Naive B cell (primary cell): ENCODE data around the gene TEKT2. TPM values are rescaled to one million over a fixed set of nuclear protein-coding genes. Genes with fewer than 3 reads are reported as not detected.

Experiments
- ATAC-seq, 2 donors: fragments of 150-1000 bp; cut with Tn5 transposase; 2 replicates each; pipeline ENCODE4 v1.10.0; 2021; ENCODE audit warnings: low read depth in 2 of 2, mild to moderate bottlenecking in 2 of 2, moderate library complexity in 2 of 2
- DNase-seq: peaks from one replicate; pipeline ENCODE4 v3.0.0; 2022
- H3K27ac Mint-ChIP-seq, 6 donors: one replicate each; pipeline ENCODE4 v1.8.0; 2020 to 2022; ENCODE audit warnings: mild to moderate bottlenecking in 6 of 6, mixed read lengths in 6 of 6, moderate library complexity in 5 of 6, inconsistent platforms in 2 of 6
- H3K27me3 Mint-ChIP-seq, 3 donors: one replicate each; pipeline ENCODE4 v1.8.0; 2021 to 2022; ENCODE audit warnings: mixed read lengths in 3 of 3, mild to moderate bottlenecking in 1 of 3
- H3K36me3 Mint-ChIP-seq, 2 donors: one replicate each; pipeline ENCODE4 v1.8.0; 2020 to 2022; ENCODE audit warnings: mixed read lengths in 2 of 2, inconsistent platforms in 1 of 2, mild to moderate bottlenecking in 1 of 2
- H3K4me1 Mint-ChIP-seq, 3 donors: one replicate each; pipeline ENCODE4 v1.8.0; 2020 to 2022; ENCODE audit warnings: mixed read lengths in 3 of 3, inconsistent platforms in 1 of 3, mild to moderate bottlenecking in 1 of 3, moderate library complexity in 1 of 3
- H3K4me3 Mint-ChIP-seq, 8 donors: one replicate each; pipeline ENCODE4 v1.8.0; 2020 to 2022; ENCODE audit warnings: mild to moderate bottlenecking in 8 of 8, mixed read lengths in 8 of 8, moderate library complexity in 8 of 8, inconsistent platforms in 2 of 8
- H3K9me3 Mint-ChIP-seq, 7 donors: one replicate each; pipeline ENCODE4 v1.8.0; 2020 to 2022; ENCODE audit warnings: mixed read lengths in 7 of 7, mild to moderate bottlenecking in 5 of 7, inconsistent platforms in 2 of 7, moderate library complexity in 1 of 7
- polyA plus RNA-seq, 6 donors: library from polyadenylated mRNA; unstranded; fragments of 300-500 nt; fragmentation: Illumina TruSeq; gene quantifications; one replicate each; pipeline ENCODE4 v1.2.3, GENCODE V29; 2021; ENCODE audit warnings: low read depth in 6 of 6

Gene TEKT2
- polyA plus RNA-seq, 6 donors from 2014 or later, result not detected

- H3K27ac Mint-ChIP-seq, result peak overlapping the region in 2 of 6 donors; percentile 49 to 76
Observed at GRCh38 chr1:36091141-36091540, 7.2 kb downstream of the TEKT2 start.

DNA sequence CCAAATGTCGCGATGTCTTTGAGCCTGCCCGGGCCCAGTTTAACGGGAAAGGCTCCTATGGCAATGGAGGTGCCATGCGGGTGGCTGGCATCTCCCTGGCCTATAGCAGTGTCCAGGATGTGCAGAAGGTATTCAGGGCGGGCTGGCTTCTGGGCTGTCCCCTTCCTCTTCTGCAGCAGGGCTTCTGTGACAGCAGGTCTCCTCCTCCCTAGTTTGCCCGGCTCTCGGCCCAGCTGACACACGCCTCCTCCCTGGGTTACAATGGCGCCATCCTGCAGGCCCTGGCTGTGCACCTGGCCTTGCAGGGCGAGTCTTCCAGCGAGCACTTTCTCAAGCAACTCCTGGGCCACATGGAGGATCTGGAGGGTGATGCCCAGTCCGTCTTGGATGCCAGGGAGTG, 7.8 kb downstream of the TEKT2 start:
- ATAC-seq, result no peak

More at GRCh38 chr1:36091141-36091540, 7.2 kb downstream of the TEKT2 start:
- peaks cover 0 to 6% (median 0%) of the 10 kb centered on the region in 3 donors for H3K27me3 Mint-ChIP-seq
- ATAC-seq, result no peak
- peaks cover 12 to 27% (median 15%) of the 10 kb centered on the region in 3 donors for H3K4me1 Mint-ChIP-seq
- DNase-seq, result no peak
- H3K36me3 Mint-ChIP-seq, result no peaks in the 10 kb centered on the region
- H3K9me3 Mint-ChIP-seq, result no peaks in the 10 kb centered on the region
- peak overlapping the region in 1 of 8 donors; percentile 61 for H3K4me3 Mint-ChIP-seq

DNA sequence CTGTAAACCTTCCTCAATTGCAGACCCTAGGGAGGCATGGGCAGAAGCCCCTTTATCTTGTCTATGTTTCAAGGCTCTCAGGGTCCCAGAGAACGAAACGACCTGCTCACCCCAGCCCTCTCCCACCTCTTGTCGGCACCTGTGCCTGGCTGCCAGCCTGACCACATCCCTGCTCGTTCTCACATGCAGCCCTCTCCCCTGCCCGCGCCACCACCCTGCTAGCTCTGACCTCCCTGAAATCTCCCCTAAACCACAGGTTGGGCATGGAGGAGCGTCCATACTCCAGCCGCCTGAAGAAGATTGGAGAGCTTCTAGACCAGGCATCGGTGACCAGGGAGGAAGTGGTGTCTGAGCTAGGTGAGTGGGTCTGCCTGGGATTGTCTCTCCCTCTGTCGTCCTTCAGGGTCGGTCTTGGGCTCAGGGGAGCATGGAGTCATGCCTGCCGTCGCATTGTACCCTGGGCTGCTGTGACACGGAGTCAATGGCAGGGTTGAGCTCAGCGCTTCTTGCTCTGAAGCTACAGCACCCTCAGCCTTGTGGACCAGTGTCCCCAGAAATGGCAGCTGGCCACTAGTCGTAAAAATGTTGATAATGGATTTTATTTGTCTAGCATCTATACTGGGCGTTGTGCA, 8.4 kb downstream of the TEKT2 start:
- ATAC-seq (no peak), DNase-seq (no peak)
- H3K27ac Mint-ChIP-seq, result peak overlapping the region in 1 of 6 donors; percentile 49
- H3K27me3 Mint-ChIP-seq, result no peaks in the 10 kb centered on the region
- H3K36me3 Mint-ChIP-seq, result no peaks in the 10 kb centered on the region
- H3K4me3 Mint-ChIP-seq, result peak overlapping the region in 3 of 8 donors; percentile 61 to 74 (median 66)
- peaks cover 12 to 24% (median 12%) of the 10 kb centered on the region in 3 donors for H3K4me1 Mint-ChIP-seq
- no peaks in the 10 kb centered on the region for H3K9me3 Mint-ChIP-seq

More for the DNA sequence above, 7.8 kb downstream of the TEKT2 start:
- Mint-ChIP-seq H3K4me3 (peak overlapping the region in 3 of 8 donors; percentile 35 to 64 (median 61)), H3K27me3 (peaks cover 0 to 6% (median 0%) of the 10 kb centered on the region in 3 donors), H3K27ac (peak overlapping the region in 1 of 6 donors; percentile 49), H3K36me3 (no peaks in the 10 kb centered on the region), H3K4me1 (peaks cover 12 to 27% (median 15%) of the 10 kb centered on the region in 3 donors), H3K9me3 (no peaks in the 10 kb centered on the region)
- DNase-seq, result no peak

DNA sequence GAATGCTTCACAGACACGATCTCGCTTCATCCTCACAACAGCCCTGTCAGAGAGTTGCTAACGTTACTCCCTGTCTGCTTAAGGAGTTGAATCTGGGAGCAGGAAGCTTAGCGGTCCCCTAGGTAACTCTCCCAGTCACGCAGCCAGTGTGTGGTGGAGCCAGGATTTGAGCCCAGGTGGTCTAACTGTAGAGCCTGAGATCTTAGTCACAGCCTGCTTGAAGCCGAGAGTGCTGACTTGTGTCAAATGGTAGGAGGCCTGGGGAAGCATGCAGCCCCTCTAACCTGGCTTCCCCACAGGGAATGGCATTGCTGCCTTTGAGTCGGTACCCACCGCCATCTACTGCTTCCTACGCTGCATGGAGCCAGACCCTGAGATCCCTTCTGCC, 8.9 kb downstream of the TEKT2 start:
- Mint-ChIP-seq H3K4me1 (peaks cover 12 to 24% (median 12%) of the 10 kb centered on the region in 3 donors), H3K27me3 (no peaks in the 10 kb centered on the region), H3K27ac (peak overlapping the region in 1 of 6 donors; percentile 49), H3K9me3 (no peaks in the 10 kb centered on the region), H3K36me3 (no peaks in the 10 kb centered on the region), H3K4me3 (peak overlapping the region in 2 of 8 donors; percentile 20 to 61)
- ATAC-seq (no peak), DNase-seq (no peak)

DNA sequence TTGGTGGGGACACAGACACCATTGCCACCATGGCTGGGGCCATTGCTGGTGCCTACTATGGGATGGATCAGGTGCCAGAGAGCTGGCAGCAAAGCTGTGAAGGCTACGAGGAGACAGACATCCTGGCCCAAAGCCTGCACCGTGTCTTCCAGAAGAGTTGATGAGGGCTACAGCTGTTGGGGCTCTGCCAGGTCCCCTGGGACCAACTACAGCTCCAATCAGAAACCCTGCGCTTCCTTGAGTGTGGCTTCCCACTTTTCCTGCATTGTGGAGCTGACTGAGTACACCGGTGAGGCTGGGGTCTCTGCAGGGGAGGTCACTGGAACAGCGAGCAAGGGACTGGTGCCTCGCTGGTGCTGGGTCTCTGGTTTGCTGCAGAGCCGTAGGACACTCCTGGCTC, 9.3 kb downstream of the TEKT2 start:
- Mint-ChIP-seq H3K36me3 (no peaks in the 10 kb centered on the region), H3K27me3 (no peaks in the 10 kb centered on the region), H3K27ac (no peak overlapping the region), H3K4me3 (no peak overlapping the region), H3K4me1 (peaks cover 12 to 24% (median 12%) of the 10 kb centered on the region in 3 donors), H3K9me3 (no peaks in the 10 kb centered on the region)
- no peak for ATAC-seq
- no peak for DNase-seq

DNA sequence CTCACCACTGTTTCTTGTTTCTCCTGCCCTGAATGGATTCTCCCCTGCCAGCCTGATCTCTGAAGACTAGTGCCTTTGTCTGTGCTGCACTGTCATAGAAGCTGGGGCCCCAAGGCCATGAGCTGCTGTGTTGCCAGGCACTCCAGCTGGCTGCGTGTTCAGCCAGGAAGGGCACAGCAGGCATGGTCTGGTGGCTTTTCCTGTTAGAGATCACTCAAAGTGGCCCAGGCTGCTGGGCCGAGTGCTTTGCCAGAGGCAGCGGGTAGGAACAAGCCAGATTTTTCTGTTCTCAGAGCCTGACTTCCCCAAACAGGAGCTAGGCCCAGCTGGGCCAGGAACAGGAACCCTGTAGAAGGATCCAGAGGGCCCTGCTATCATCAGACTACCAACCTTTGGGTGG, 10.0 kb downstream of the TEKT2 start:
- peaks cover 12 to 24% (median 12%) of the 10 kb centered on the region in 3 donors for H3K4me1 Mint-ChIP-seq
- ATAC-seq (no peak), DNase-seq (no peak)
- no peak overlapping the region for H3K27ac Mint-ChIP-seq
- H3K4me3 Mint-ChIP-seq, result peak overlapping the region in 1 of 8 donors; percentile 18
- H3K27me3 Mint-ChIP-seq, result no peaks in the 10 kb centered on the region
- H3K36me3 Mint-ChIP-seq, result no peaks in the 10 kb centered on the region
- no peaks in the 10 kb centered on the region for H3K9me3 Mint-ChIP-seq

- DNase-seq (no peak), ATAC-seq (no peak)
- Mint-ChIP-seq H3K4me1 (peaks cover 5 to 19% (median 7%) of the 10 kb centered on the region in 3 donors), H3K27me3 (no peaks in the 10 kb centered on the region), H3K27ac (no peak overlapping the region), H3K36me3 (no peaks in the 10 kb centered on the region), H3K9me3 (no peaks in the 10 kb centered on the region), H3K4me3 (no peak overlapping the region)
Observed at GRCh38 chr1:36094621-36095061, 10.7 kb downstream of the TEKT2 start.

DNA sequence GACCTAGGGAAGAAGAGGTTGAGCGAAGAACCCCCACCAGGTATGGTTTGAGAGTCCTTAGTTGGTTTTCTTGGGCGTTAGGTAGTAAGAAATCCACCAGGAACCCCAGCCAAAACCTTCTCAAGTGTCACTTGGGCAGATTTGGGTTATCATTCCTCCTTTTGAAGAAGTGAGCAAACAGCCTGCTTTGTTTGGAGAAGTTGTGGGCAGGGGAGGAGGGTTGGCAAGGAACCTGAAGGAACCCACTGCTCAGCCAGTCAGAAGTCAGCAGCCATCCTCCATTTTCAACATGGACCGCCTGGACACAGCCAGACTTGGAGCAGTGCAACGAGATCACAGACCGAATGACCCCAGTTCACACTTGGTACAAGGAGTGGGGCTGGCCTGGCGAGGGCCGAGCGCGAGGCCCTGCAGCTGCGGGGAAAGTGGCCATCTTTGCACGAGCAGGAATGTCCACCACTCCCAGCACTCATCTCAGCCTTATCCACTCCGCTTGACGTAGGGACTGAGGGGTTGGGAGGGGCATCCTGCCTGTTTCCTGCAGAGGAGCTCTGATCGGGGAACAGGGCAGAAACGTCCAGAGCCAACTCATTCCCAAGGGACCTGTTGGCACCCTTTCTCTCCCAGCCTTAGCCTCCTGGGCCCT, 12.0 kb downstream of the TEKT2 start:
- Mint-ChIP-seq H3K4me1 (peaks cover 0 to 18% (median 0%) of the 10 kb centered on the region in 3 donors), H3K9me3 (no peaks in the 10 kb centered on the region), H3K4me3 (no peak overlapping the region), H3K27me3 (no peaks in the 10 kb centered on the region), H3K36me3 (no peaks in the 10 kb centered on the region), H3K27ac (peak overlapping the region in 2 of 6 donors; percentile 8 to 29)
- no peak for ATAC-seq
- no peak for DNase-seq

- Mint-ChIP-seq H3K36me3 (no peaks in the 10 kb centered on the region), H3K9me3 (no peaks in the 10 kb centered on the region), H3K4me3 (no peak overlapping the region), H3K27ac (peak overlapping the region in 4 of 6 donors; percentile 8 to 94 (median 42)), H3K27me3 (no peaks in the 10 kb centered on the region), H3K4me1 (peaks cover 0 to 10% (median 0%) of the 10 kb centered on the region in 3 donors)
- ATAC-seq, result no peak
- no peak for DNase-seq
Observed at GRCh38 chr1:36096500-36097432, 12.9 kb downstream of the TEKT2 start.

GRCh38 chr1:36097693-36098585, 14.0 kb downstream of the TEKT2 start:
- Mint-ChIP-seq H3K9me3 (no peaks in the 10 kb centered on the region), H3K27me3 (no peaks in the 10 kb centered on the region), H3K4me3 (no peak overlapping the region), H3K4me1 (peaks cover 0 to 6% (median 0%) of the 10 kb centered on the region in 3 donors), H3K27ac (no peak overlapping the region), H3K36me3 (no peaks in the 10 kb centered on the region)
- no peak for ATAC-seq
- DNase-seq, result no peak

DNA sequence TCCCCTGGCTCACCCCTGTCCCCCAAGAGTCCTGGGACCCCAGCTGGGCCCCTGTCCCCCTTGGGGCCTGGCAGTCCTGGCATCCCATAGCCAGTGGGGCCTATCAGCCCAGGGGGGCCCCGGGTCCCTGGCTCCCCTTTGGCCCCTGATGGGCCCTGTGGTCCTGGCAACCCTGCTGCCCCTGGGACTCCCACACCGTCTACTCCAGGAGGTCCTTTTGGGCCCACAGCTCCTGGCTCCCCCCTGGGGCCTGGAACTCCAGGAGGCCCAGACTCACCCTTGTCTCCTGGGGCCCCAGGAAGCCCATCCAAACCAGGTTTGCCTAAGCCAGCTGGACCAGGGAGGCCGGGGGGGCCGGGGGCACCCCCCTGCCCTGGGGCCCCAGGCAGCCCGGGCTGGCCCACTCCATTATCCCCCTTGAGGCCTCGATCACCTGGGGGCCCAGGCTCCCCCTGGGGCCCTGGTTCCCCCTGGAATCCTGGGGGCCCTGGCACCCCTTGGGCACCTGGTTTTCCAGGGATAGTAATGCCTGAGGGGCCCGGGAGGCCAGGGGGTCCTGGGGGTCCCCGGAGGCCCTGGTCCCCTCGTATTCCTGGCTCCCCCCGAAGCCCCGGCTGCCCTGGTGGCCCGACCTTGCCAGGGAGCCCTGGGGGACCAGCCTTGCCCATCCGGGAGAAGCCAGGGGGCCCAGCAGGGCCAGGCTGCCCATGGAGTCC, 14.9 kb downstream of the TEKT2 start:
- DNase-seq (no peak), ATAC-seq (no peak)
- Mint-ChIP-seq H3K27ac (no peak overlapping the region), H3K27me3 (no peaks in the 10 kb centered on the region), H3K4me3 (no peak overlapping the region), H3K9me3 (no peaks in the 10 kb centered on the region), H3K4me1 (peaks cover 0 to 6% (median 0%) of the 10 kb centered on the region in 3 donors), H3K36me3 (no peaks in the 10 kb centered on the region)
